Measurements from ENCODE around the gene ZNF280B.

The ZNF280B gene

DNA sequence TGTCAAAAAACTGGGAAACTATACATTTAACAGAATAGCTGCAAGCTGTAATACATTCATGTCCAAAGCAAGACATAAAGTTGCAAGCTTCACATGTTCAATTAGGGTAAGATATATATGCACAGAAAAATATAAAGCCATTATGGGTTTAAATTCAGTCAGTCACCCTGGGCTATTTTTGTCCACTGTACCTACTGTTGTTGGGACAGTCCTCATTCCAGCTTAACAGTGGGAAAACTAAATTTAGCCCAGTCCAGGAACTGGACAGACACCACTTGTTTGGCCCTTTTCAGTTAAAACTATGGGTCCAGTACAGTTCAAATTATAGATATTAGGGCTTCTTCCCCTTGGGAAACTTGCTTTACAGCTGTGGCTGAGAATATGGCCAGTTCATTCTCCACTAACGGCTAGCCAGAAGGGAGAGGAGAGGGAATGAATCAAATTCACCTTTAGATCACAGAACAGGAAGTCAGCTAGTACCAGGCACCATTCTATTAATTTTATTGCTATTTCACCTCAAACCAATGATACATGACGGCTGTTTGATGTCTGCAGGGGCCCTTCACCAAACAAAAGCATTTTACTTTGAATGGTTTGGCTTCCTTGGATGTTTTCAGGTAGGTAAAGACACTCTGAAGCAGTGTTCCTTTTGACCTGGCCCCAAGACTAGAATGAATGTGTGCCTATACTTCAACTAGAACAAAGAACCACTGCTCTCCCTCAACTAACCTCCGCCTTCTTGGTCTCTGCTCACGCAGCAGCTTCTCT lies 22.2 kb downstream of the ZNF280B start:
- H3F3A ChIP-seq (ENCODE audit: insufficient read depth, low read length) = 0 out of 2 replicates have a peak, but pooled peaks cover 3% of the 10 kb centered on the region
- no peak overlapping the region for H2AFZ ChIP-seq (ENCODE audit: low read length)
- TF ChIP-seq CTCF (IDR thresholded peaks at IDR 0.05; ENCODE audit: low read length) (no peak), EZH2 (IDR thresholded peaks at IDR 0.05; ENCODE audit: borderline replicate concordance, low read length) (no peak)
- no peak overlapping the region for H3K4me2 ChIP-seq (ENCODE audit: low read length)
- no peaks in the 10 kb centered on the region for H3K79me2 ChIP-seq (ENCODE audit: insufficient read depth, low read length)
- H3K36me3 ChIP-seq (ENCODE audit: insufficient read depth, low read length) = peaks cover 51% of the 10 kb centered on the region
- H3K4me3 ChIP-seq (ENCODE audit: low read depth, low read length, poor library complexity, severe bottlenecking) = no peak overlapping the region
- H4K20me1 ChIP-seq (ENCODE audit: insufficient read depth, low read length) = no peaks in the 10 kb centered on the region
- no peaks in the 10 kb centered on the region for H3K9me3 ChIP-seq (ENCODE audit: low read length)
- H3K9me2 ChIP-seq (ENCODE audit: low read depth, low read length) = no peaks in the 10 kb centered on the region
- H3K27ac ChIP-seq (ENCODE audit: low read depth, low read length, poor library complexity, severe bottlenecking) = no peak overlapping the region
- H3K9ac ChIP-seq (ENCODE audit: low read length) = no peak overlapping the region
- no peaks in the 10 kb centered on the region for H3K4me1 ChIP-seq (ENCODE audit: insufficient read depth, low read length, severe bottlenecking)
- H3K27me3 ChIP-seq (ENCODE audit: insufficient read depth, low read length) = no peaks in the 10 kb centered on the region

GRCh38 chr22:22485524-22485923 lies 23.0 kb downstream of the ZNF280B start:
- peaks cover 45% of the 10 kb centered on the region for H3K36me3 ChIP-seq (ENCODE audit: insufficient read depth, low read length)
- H3K27me3 ChIP-seq (ENCODE audit: insufficient read depth, low read length) = no peaks in the 10 kb centered on the region

GRCh38 chr22:22484023-22484422 lies 24.5 kb downstream of the ZNF280B start:
- Histone ChIP-seq H3K36me3 (ENCODE audit: insufficient read depth, low read length) (peaks cover 37% of the 10 kb centered on the region), H3K27ac (ENCODE audit: low read depth, low read length, poor library complexity, severe bottlenecking) (no peak overlapping the region), H3K4me3 (ENCODE audit: low read depth, low read length, poor library complexity, severe bottlenecking) (no peak overlapping the region), H2AFZ (ENCODE audit: low read length) (no peak overlapping the region), H3K4me1 (ENCODE audit: insufficient read depth, low read length, severe bottlenecking) (no peaks in the 10 kb centered on the region), H3K27me3 (ENCODE audit: insufficient read depth, low read length) (no peaks in the 10 kb centered on the region), H3K4me2 (ENCODE audit: low read length) (no peak overlapping the region), H3K9me2 (ENCODE audit: low read depth, low read length) (no peaks in the 10 kb centered on the region), H3K9me3 (ENCODE audit: low read length) (no peaks in the 10 kb centered on the region), H3K79me2 (ENCODE audit: insufficient read depth, low read length) (no peaks in the 10 kb centered on the region), H3K9ac (ENCODE audit: low read length) (no peak overlapping the region), H3F3A (ENCODE audit: insufficient read depth, low read length) (no peaks in the 10 kb centered on the region), H4K20me1 (ENCODE audit: insufficient read depth, low read length) (no peaks in the 10 kb centered on the region)
- TF ChIP-seq EZH2 (IDR thresholded peaks at IDR 0.05; ENCODE audit: borderline replicate concordance, low read length) = no peak
- TF ChIP-seq CTCF (IDR thresholded peaks at IDR 0.05; ENCODE audit: low read length) = no peak

More at GRCh38 chr22:22485524-22485923, 23.0 kb downstream of the ZNF280B start:
- H3K4me1 ChIP-seq (ENCODE audit: insufficient read depth, low read length, severe bottlenecking) = no peaks in the 10 kb centered on the region
- 0 out of 2 replicates have a peak, but pooled peaks cover 3% of the 10 kb centered on the region for H3F3A ChIP-seq (ENCODE audit: insufficient read depth, low read length)
- no peak overlapping the region for H3K4me3 ChIP-seq (ENCODE audit: low read depth, low read length, poor library complexity, severe bottlenecking)
- no peak overlapping the region for H3K4me2 ChIP-seq (ENCODE audit: low read length)
- no peak overlapping the region for H3K9ac ChIP-seq (ENCODE audit: low read length)
- no peaks in the 10 kb centered on the region for H3K79me2 ChIP-seq (ENCODE audit: insufficient read depth, low read length)
- no peak overlapping the region for H3K27ac ChIP-seq (ENCODE audit: low read depth, low read length, poor library complexity, severe bottlenecking)
- TF ChIP-seq CTCF (IDR thresholded peaks at IDR 0.05; ENCODE audit: low read length) = no peak
- no peaks in the 10 kb centered on the region for H3K9me3 ChIP-seq (ENCODE audit: low read length)
- no peaks in the 10 kb centered on the region for H4K20me1 ChIP-seq (ENCODE audit: insufficient read depth, low read length)
- no peaks in the 10 kb centered on the region for H3K9me2 ChIP-seq (ENCODE audit: low read depth, low read length)
- no peak overlapping the region for H2AFZ ChIP-seq (ENCODE audit: low read length)

Measured in OCI-LY1 (cell line).